Activated CD8-positive, alpha-beta T cell treated with anti-CD3 and anti-CD28 coated beads for 36 hours (primary cell): ENCODE measurements around the gene LCAT. TPM values are rescaled to one million over a fixed set of nuclear protein-coding genes. Genes with fewer than 3 reads are reported as not detected.

Source experiments
- ATAC-seq: fragments of 200-7000 bp; cut with Tn5 transposase; one replicate; pipeline ENCODE4 v1.10.0; 2021; ENCODE audit warnings: mild to moderate bottlenecking, moderate library complexity
- CTCF ChIA-PET: fragments of 350-600 bp; sonication (Branson Sonifier 250); formaldehyde crosslinking; loops from one replicate; lab custom pipeline; 2021; ENCODE audit warnings: antibody characterized with exemption; lab: Charles Lee
- POLR2A ChIA-PET: fragments of 350-600 bp; sonication (Branson Sonifier 250); formaldehyde crosslinking; loops from one replicate; lab custom pipeline; 2021; ENCODE audit warnings: antibody characterized with exemption; lab: Charles Lee
- DNase-seq: peaks from one replicate; pipeline ENCODE4 v3.0.0-alpha.2; 2020
- H3K27ac Mint-ChIP-seq: one replicate; pipeline ENCODE4 v1.8.0; 2021; ENCODE audit warnings: mild to moderate bottlenecking, mixed read lengths
- H3K27me3 Mint-ChIP-seq: one replicate; pipeline ENCODE4 v1.8.0; 2021; ENCODE audit warnings: mixed read lengths
- H3K36me3 Mint-ChIP-seq: one replicate; pipeline ENCODE4 v1.8.0; 2021; ENCODE audit warnings: low read depth, mixed read lengths
- H3K4me1 Mint-ChIP-seq: one replicate; pipeline ENCODE4 v1.8.0; 2021; ENCODE audit warnings: low read depth, mixed read lengths
- H3K4me3 Mint-ChIP-seq: one replicate; pipeline ENCODE4 v1.8.0; 2021; ENCODE audit warnings: mild to moderate bottlenecking, moderate library complexity, mixed read lengths
- H3K9me3 Mint-ChIP-seq: one replicate; pipeline ENCODE4 v1.8.0; 2021; ENCODE audit warnings: mixed read lengths
- intact Hi-C: fragments of 100-400 bp; cut with micrococcal nuclease; formaldehyde crosslinking; loops from one replicate; pipeline ENCODE4 v1.10.0; 2022
- total RNA-seq, 2 experiments: library from RNA; stranded (reverse); gene quantifications; one replicate each; pipeline ENCODE4 v1.2.3, GENCODE V29; 2021
- TF ChIP-seq, protein P1 (sequence below): fragments of 200-600 bp; IDR thresholded peaks from one replicate; pipeline ENCODE4 v1.8.0; 2022; ENCODE audit warnings: antibody characterized with exemption, mild to moderate bottlenecking

The LCAT gene, protein sequence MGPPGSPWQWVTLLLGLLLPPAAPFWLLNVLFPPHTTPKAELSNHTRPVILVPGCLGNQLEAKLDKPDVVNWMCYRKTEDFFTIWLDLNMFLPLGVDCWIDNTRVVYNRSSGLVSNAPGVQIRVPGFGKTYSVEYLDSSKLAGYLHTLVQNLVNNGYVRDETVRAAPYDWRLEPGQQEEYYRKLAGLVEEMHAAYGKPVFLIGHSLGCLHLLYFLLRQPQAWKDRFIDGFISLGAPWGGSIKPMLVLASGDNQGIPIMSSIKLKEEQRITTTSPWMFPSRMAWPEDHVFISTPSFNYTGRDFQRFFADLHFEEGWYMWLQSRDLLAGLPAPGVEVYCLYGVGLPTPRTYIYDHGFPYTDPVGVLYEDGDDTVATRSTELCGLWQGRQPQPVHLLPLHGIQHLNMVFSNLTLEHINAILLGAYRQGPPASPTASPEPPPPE
- 10 to 100 TPM; 10.6 to 14.3 TPM for total RNA-seq

GRCh38 chr16:67943619-67944504, at the start of gene LCAT:
TSS of gene LCAT (minus strand) at chr16:67944120. CDS start at chr16:67944101, 19 bp downstream.
- ChIA-PET CTCF (no interaction called here), POLR2A (interaction anchor here (0.6 to 1.2 kb wide), 2 partner anchors 10 to 85 kb away, joined by 3 to 4 read pairs; no protein-coding TSS in a partner anchor)
- Mint-ChIP-seq H3K9me3 (no peaks in the 10 kb centered on the region), H3K36me3 (peaks cover 24% of the 10 kb centered on the region), H3K4me3 (no peak within 1 kb of the TSS), H3K27me3 (no peaks in the 10 kb centered on the region), H3K4me1 (peaks cover 28% of the 10 kb centered on the region), H3K27ac (no peak within 1 kb of the TSS)
- TF ChIP-seq, protein P1, sequence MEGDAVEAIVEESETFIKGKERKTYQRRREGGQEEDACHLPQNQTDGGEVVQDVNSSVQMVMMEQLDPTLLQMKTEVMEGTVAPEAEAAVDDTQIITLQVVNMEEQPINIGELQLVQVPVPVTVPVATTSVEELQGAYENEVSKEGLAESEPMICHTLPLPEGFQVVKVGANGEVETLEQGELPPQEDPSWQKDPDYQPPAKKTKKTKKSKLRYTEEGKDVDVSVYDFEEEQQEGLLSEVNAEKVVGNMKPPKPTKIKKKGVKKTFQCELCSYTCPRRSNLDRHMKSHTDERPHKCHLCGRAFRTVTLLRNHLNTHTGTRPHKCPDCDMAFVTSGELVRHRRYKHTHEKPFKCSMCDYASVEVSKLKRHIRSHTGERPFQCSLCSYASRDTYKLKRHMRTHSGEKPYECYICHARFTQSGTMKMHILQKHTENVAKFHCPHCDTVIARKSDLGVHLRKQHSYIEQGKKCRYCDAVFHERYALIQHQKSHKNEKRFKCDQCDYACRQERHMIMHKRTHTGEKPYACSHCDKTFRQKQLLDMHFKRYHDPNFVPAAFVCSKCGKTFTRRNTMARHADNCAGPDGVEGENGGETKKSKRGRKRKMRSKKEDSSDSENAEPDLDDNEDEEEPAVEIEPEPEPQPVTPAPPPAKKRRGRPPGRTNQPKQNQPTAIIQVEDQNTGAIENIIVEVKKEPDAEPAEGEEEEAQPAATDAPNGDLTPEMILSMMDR, result no peak
- intact Hi-C loops, result no loop called here
- DNase-seq, result no peak
- no peak for ATAC-seq

GRCh38 chr16:67993207-67994039, 49.5 kb upstream of the LCAT start:
- CTCF ChIA-PET, result interaction anchor here (0.6 to 2.5 kb wide), 12 partner anchors 9 to 423 kb away, joined by 3 to 22 read pairs (median 4); partner anchors contain the start of genes DDX28 and DUS2
- H3K36me3 Mint-ChIP-seq, result peaks cover 2% of the 10 kb centered on the region
- POLR2A ChIA-PET, result interaction anchor here (1.0 to 1.4 kb wide), 5 partner anchors 12 to 57 kb away, joined by 3 to 5 read pairs (median 4); partner anchors contain the start of genes DDX28, DUS2 and PSMB10

DNA sequence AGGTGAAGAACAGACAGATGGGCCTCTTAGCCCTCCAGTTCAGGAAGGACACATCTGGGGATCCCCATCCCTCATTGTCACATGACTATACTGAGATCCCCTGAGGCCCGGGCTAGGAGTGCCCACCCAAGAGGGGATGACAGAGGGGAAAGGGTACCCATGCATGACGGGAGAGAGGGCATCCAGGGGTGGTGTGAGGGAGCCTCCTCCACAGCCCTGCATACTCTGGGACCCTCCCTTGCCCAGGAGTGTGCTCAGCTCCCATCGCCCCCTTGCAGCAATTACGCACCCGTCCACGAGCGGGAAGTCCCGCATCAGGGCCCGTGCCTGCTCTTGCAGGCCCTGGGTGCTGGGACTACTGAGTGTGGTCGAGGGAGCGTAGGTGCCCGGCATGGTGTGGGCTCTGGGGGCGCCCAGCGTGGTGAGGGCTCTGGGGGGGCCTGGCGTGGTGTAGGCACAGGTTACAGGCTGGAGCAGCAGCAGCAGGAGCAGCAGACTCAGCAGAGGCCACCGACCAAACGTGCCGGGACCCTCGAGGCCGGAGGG, 48.8 kb upstream of the LCAT start:
- no peak for ATAC-seq
- no peaks in the 10 kb centered on the region for H3K9me3 Mint-ChIP-seq
- intact Hi-C loops, result loop anchor here (1.0 kb wide), 1 partner anchor 48 kb away; no protein-coding TSS in a partner anchor

More at GRCh38 chr16:67993207-67994039, 49.5 kb upstream of the LCAT start:
- Mint-ChIP-seq H3K27ac (peak overlapping the region; percentile 98), H3K27me3 (no peaks in the 10 kb centered on the region), H3K9me3 (no peaks in the 10 kb centered on the region), H3K4me3 (peak overlapping the region; percentile 75), H3K4me1 (peaks cover 40% of the 10 kb centered on the region)
- ATAC-seq (peak; percentile 84), DNase-seq (peak; percentile 90)
- TF ChIP-seq, protein P1, result peak; percentile 97
- intact Hi-C loops, result loop anchor here (1.0 kb wide), 1 partner anchor 47 kb away; no protein-coding TSS in a partner anchor

GRCh38 chr16:67990018-67990386, 46.1 kb upstream of the LCAT start:
- Mint-ChIP-seq H3K9me3 (no peaks in the 10 kb centered on the region), H3K4me1 (peaks cover 20% of the 10 kb centered on the region), H3K27me3 (no peaks in the 10 kb centered on the region), H3K4me3 (no peak overlapping the region), H3K27ac (no peak overlapping the region), H3K36me3 (no peaks in the 10 kb centered on the region)
- intact Hi-C loops, result no loop called here
- TF ChIP-seq, protein P1, result no peak
- ChIA-PET POLR2A (interaction anchor here (0.8 to 1.4 kb wide), 2 partner anchors 9 to 12 kb away, joined by 3 to 4 read pairs; partner anchors contain the start of gene DPEP2), CTCF (interaction anchor here (0.9 kb wide), 1 partner anchor 51 kb away, joined by 3 read pairs; no protein-coding TSS in a partner anchor)
- ATAC-seq, result no peak
- DNase-seq, result no peak

More for the DNA sequence above, 48.8 kb upstream of the LCAT start:
- peaks cover 36% of the 10 kb centered on the region for H3K4me1 Mint-ChIP-seq
- CTCF ChIA-PET, result interaction anchor here (0.6 to 2.5 kb wide), 3 partner anchors 10 to 48 kb away, joined by 3 to 11 read pairs (median 3); no protein-coding TSS in a partner anchor
- DNase-seq, result no peak
- H3K27ac Mint-ChIP-seq, result peak overlapping the region; percentile 74
- no peaks in the 10 kb centered on the region for H3K27me3 Mint-ChIP-seq
- POLR2A ChIA-PET, result interaction anchor here (0.9 to 2.0 kb wide), 3 partner anchors 29 to 48 kb away, joined by 3 to 8 read pairs (median 6); no protein-coding TSS in a partner anchor
- TF ChIP-seq, protein P1, result no peak
- H3K36me3 Mint-ChIP-seq, result peaks cover 2% of the 10 kb centered on the region
- H3K4me3 Mint-ChIP-seq, result peak overlapping the region; percentile 26
